ENCODE measurements around the gene ZEB2. TPM values are rescaled to one million over a fixed set of nuclear protein-coding genes. Genes with fewer than 3 reads are reported as not detected.

Gene ZEB2
- total RNA-seq, 4 donors from 2014 or later, result 19.8 to 69.6 (median 42.9) TPM

DNA sequence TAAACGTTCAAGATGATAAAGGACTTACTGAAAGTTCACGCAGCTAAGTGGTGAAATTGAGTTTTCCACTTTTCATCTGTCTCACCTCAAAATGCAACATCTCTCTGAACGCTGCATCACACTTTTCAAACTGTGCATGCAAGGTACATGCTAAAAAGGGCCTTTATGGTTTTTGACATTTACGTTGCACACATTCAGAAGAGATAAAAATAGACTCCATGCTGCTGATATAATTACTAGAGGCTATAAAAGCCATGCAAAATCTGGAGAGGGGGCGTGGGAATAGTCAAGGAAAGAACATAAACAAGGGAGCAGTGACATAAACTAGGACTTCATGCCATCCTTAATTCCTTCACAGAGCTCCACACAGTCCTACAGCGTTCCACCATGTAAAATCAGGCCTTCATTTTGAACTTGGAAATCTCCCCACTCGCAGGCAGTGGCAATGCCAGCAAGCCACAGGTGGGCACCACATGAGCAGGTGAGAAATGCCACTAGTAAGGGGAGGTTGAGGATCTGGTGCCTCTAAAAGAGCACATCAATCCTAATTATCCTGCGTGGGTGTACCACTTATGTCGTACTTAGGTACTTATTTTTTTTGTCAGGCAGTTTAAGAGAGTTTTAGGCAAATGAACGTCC lies 71.4 kb downstream of the ZEB2 start:
- intact Hi-C loops (cut with DNase I; ENCODE audit: low total_unique reads), result no loop called here
- Histone ChIP-seq H3K4me3 (peak overlapping the region in 1 of 4 donors; percentile 16), H3K27ac (peak overlapping the region; percentile 38 to 50 (median 43)), H3K9me3 (no peaks in the 10 kb centered on the region), H3K27me3 (peaks cover 22% of the 10 kb centered on the region), H3K4me1 (peaks cover 0 to 10% (median 1%) of the 10 kb centered on the region in 4 donors), H3K36me3 (no peaks in the 10 kb centered on the region)
- 57 to 66% methylated on average over 5 to 10 of the region's 10 CpGs for WGBS, 2 donors (ENCODE audit: low coverage in 1 of 2)
- DNase-seq, result no peak
- TF ChIP-seq POLR2A (IDR thresholded peaks at IDR 0.05) (no peak), EP300 (IDR thresholded peaks at IDR 0.05; ENCODE audit: low read depth) (no peak), CTCF (IDR thresholded peaks at IDR 0.05) (no peak), POLR2AphosphoS5 (IDR thresholded peaks at IDR 0.05) (no peak)
- in situ Hi-C loops (cut with MboI; ENCODE audit: low pct_ligation_motif_present in 1 of 4, low pct_unique_long_range_greater_than_20kb in 1 of 4, low sequenced_read_pairs in 3 of 4), result no loop called here

DNA sequence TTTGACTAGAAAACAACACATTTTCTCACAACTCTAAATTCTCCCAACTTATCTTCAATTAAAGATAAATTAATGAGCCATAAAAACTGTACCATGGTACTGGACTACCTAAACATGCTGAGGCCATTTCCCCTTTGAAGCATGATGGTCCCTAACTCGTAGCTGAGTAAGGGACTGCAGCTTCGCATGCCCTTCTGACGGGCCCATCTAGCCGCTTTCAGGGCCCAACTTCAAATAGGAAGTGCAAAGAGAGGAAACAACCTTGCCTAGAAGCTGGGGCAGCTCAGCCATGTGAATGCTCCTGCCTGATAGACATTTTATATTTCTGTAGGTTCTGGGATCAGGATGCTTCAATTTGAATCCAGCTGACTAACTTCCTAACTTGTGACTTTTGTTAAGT lies 72.4 kb downstream of the ZEB2 start:
- in situ Hi-C loops (cut with MboI; ENCODE audit: low pct_ligation_motif_present in 1 of 4, low pct_unique_long_range_greater_than_20kb in 1 of 4, low sequenced_read_pairs in 3 of 4) (no loop called here), intact Hi-C loops (cut with DNase I; ENCODE audit: low total_unique reads) (no loop called here)
- Histone ChIP-seq H3K27ac (peak overlapping the region in 2 of 4 donors; percentile 8 to 14), H3K4me1 (peaks cover 0 to 10% (median 0%) of the 10 kb centered on the region in 4 donors), H3K36me3 (no peaks in the 10 kb centered on the region), H3K4me3 (no peak overlapping the region), H3K9me3 (no peaks in the 10 kb centered on the region), H3K27me3 (peaks cover 14% of the 10 kb centered on the region)
- 88% methylated on average over 4 of the region's 4 CpGs; no CpG with 5 or more reads in 1 of the 2 donors for WGBS, 2 donors (ENCODE audit: low coverage in 1 of 2)
- TF ChIP-seq CTCF (IDR thresholded peaks at IDR 0.05) (no peak), POLR2AphosphoS5 (IDR thresholded peaks at IDR 0.05) (no peak), POLR2A (IDR thresholded peaks at IDR 0.05) (no peak), EP300 (IDR thresholded peaks at IDR 0.05; ENCODE audit: low read depth) (no peak)
- no peak for DNase-seq

- 74 to 80% methylated on average over 3 of the region's 3 CpGs for WGBS, 2 donors (ENCODE audit: low coverage in 1 of 2)
- no peak overlapping the region for H3K4me3 ChIP-seq
- H3K27ac ChIP-seq, result peak overlapping the region in 1 of 4 donors; percentile 2
- in situ Hi-C loops (cut with MboI; ENCODE audit: low pct_ligation_motif_present in 1 of 4, low pct_unique_long_range_greater_than_20kb in 1 of 4, low sequenced_read_pairs in 3 of 4) (no loop called here), intact Hi-C loops (cut with DNase I; ENCODE audit: low total_unique reads) (no loop called here)
- H3K36me3 ChIP-seq, result no peaks in the 10 kb centered on the region
- peaks cover under 1% of the 10 kb centered on the region for H3K27me3 ChIP-seq
- no peak for TF ChIP-seq POLR2A (IDR thresholded peaks at IDR 0.05)
- no peak for TF ChIP-seq POLR2AphosphoS5 (IDR thresholded peaks at IDR 0.05)
- no peak for TF ChIP-seq CTCF (IDR thresholded peaks at IDR 0.05)
- no peak for TF ChIP-seq EP300 (IDR thresholded peaks at IDR 0.05; ENCODE audit: low read depth)
- peaks cover 0 to 5% (median 0%) of the 10 kb centered on the region in 4 donors for H3K4me1 ChIP-seq
- H3K9me3 ChIP-seq, result no peaks in the 10 kb centered on the region
- no peak for DNase-seq
These were observed 73.8 kb downstream of the ZEB2 start for GRCh38 chr2:144446136-144446535.

GRCh38 chr2:144445196-144445595 lies 74.7 kb downstream of the ZEB2 start:
- no peak for TF ChIP-seq EP300 (IDR thresholded peaks at IDR 0.05; ENCODE audit: low read depth)
- TF ChIP-seq POLR2AphosphoS5 (IDR thresholded peaks at IDR 0.05), result no peak
- no peak for TF ChIP-seq CTCF (IDR thresholded peaks at IDR 0.05)
- TF ChIP-seq POLR2A (IDR thresholded peaks at IDR 0.05), result no peak
- H3K27ac ChIP-seq, result no peak overlapping the region
- H3K4me3 ChIP-seq, result no peak overlapping the region
- no peaks in the 10 kb centered on the region for H3K27me3 ChIP-seq
- peaks cover 0 to 5% (median 0%) of the 10 kb centered on the region in 4 donors for H3K4me1 ChIP-seq
- no peaks in the 10 kb centered on the region for H3K9me3 ChIP-seq
- WGBS, 2 donors (ENCODE audit: low coverage in 1 of 2), result 83 to 85% methylated on average over 1 of the region's 1 CpG
- DNase-seq, result no peak
- H3K36me3 ChIP-seq, result no peaks in the 10 kb centered on the region
- in situ Hi-C loops (cut with MboI; ENCODE audit: low pct_ligation_motif_present in 1 of 4, low pct_unique_long_range_greater_than_20kb in 1 of 4, low sequenced_read_pairs in 3 of 4) (no loop called here), intact Hi-C loops (cut with DNase I; ENCODE audit: low total_unique reads) (no loop called here)

Measured in transverse colon (tissue), 4 donors.